Muscle of leg (tissue), 11 donors: ENCODE measurements around the gene CARMIL3. TPM values are rescaled to one million over a fixed set of nuclear protein-coding genes. Genes with fewer than 3 reads are reported as not detected.
"Not testable (repeated sequence)": the region's sequence is repeated elsewhere in the genome, so short reads cannot be mapped to it uniquely, and the experiment has no call there.

Source experiments
- DNase-seq: peaks from one replicate; pipeline ENCODE4 v3.0.0; 2013
- H3K27ac ChIP-seq: one replicate; pipeline ENCODE4 v1.5.1; 2013; ENCODE audit warnings: mild to moderate bottlenecking, low read length, control low read depth
- H3K27me3 ChIP-seq: one replicate; pipeline ENCODE4 v1.6.1; 2013; ENCODE audit warnings: low read length; ENCODE audit not compliant: control insufficient read depth, insufficient read depth
- H3K36me3 ChIP-seq: one replicate; pipeline ENCODE4 v1.6.1; 2013; ENCODE audit warnings: low read length; ENCODE audit not compliant: control insufficient read depth, insufficient read depth
- H3K4me1 ChIP-seq: one replicate; pipeline ENCODE4 v1.6.1; 2013; ENCODE audit warnings: low read length; ENCODE audit not compliant: control insufficient read depth, insufficient read depth
- H3K4me3 ChIP-seq: one replicate; pipeline ENCODE4 v1.5.1; 2013; ENCODE audit warnings: low read length, control low read depth
- H3K9me3 ChIP-seq: replicated peaks from 2 replicates; pipeline ENCODE4 v1.6.1; 2013; ENCODE audit warnings: low read depth, low read length; ENCODE audit not compliant: control insufficient read depth
- WGBS: methylation state at CpG from one replicate; pipeline ENCODE4 v1.1.5; 2013; ENCODE audit warnings: missing lambda C conversion rate; ENCODE audit not compliant: insufficient coverage; 5-methylcytosine and 5-hydroxymethylcytosine counted together
- polyA plus RNA-seq, 8 donors: library from polyadenylated mRNA; unstranded; fragments of 120-200 nt; gene quantifications; one replicate each; pipeline versions ENCODE4 v1.2.1 to v1.2.3, GENCODE V29; 2013; ENCODE audit warnings: inconsistent platforms in 1 of 8, low replicate concordance in 1 of 8; ENCODE audit not compliant: insufficient read length in 8 of 8, insufficient read depth in 1 of 8
- total RNA-seq: library from RNA; stranded (reverse); fragments of 120-200 nt; gene quantifications from one replicate; pipeline ENCODE4 v1.2.4, GENCODE V29; 2013

The CARMIL3 gene
- total and polyA plus RNA-seq, 9 donors = 0.06 to 0.54 (median 0.22) TPM

DNA sequence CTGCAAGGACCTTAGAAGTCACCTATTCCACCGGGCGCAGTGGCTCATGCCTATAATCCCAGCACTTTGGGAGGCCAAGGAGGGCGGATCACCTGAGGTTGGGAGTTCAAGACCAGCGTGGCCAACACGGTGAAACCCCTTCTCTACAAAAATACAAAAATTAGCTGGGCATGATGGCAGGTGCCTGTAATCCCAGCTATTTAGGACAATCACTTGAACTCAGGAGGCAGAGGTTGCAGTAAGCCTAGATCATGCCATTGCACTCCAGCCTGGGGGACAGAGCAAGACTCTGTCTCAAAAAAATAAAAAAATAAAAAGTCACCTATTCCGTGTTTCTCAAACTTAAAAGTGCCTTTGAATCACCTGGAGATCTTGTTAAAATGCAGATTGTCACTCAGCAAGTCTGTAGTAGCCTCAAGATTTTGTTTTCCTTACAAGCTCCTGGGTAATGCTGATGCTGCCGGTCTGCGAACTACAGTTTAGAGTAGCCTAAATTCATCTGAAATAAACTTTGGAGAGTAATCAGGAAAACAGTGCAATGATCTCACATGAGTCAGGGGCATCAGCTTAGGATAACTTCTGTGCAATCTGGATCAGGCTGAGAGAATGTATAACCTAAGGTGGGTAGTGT is 53.9 kb downstream of the CARMIL3 start:
- 90% methylated on average over 6 of the region's 8 CpGs for WGBS
- H3K9me3 ChIP-seq, H3K36me3 ChIP-seq, H3K4me3 ChIP-seq, H3K27ac ChIP-seq, H3K4me1 ChIP-seq, H3K27me3 ChIP-seq, DNase-seq: not testable (repeated sequence)

DNA sequence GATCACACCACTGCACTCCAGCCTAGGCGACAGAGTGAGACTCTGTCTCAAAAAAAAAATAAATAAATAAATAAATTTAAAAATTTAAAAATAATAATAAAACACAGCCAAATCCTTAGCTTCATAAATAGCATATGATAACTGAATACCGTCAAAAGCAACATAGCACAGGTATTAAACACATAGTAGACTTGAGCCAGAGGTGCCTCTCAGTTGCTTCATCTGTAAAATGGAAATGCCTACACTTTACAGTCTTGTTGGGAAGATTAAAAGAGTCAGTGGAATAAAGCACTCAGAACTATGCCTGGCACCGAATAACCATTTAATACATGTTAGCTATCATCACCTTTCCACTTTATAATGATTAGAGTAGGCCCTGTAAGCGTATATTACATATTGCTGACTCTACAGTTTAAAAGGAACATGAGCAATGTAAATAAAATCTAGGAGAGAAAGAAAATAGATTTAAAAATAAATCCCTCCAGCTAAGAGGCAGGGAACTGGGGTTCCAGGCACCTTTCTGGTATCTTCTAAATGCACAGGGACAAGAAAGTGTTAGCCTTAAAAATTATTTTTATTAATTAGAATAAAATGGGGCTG is 55.0 kb downstream of the CARMIL3 start:
- Histone ChIP-seq H3K9me3 (no peaks in the 10 kb centered on the region), H3K36me3 (peaks cover 7% of the 10 kb centered on the region), H3K27me3 (no peaks in the 10 kb centered on the region), H3K27ac (no peak overlapping the region), H3K4me1 (peaks cover 3% of the 10 kb centered on the region), H3K4me3 (no peak overlapping the region)
- no peak for DNase-seq
- WGBS = no CpG with 5 or more reads among the region's 4 CpGs

DNA sequence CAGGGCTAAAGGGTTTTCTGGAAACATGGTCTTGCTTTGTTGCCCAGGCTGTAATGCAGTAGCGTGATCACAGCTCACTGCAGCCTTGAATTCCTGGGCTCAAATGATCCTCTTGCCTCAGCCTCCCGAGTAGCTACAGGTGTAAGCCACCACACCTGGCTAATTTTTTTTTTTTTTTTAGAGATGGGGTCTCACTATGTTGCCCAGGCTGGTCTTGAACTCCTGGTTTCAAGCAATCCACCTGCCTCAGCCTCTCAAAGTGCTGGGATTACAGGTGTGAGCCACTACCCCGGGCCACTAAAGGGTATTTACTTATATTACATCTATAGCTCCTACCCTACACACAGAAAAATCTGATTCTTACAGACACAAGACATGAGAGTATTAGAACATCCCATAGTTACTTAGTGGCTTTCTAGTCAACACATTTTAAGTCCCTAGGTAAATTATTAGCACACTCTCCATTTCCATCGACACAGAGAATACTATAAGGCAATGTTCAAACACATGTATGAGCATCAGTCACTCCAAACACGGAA is 56.6 kb downstream of the CARMIL3 start:
- H3K9me3 ChIP-seq = no peaks in the 10 kb centered on the region
- peak overlapping the region; percentile 3 for H3K27ac ChIP-seq
- H3K36me3 ChIP-seq = peaks cover 4% of the 10 kb centered on the region
- peaks cover 4% of the 10 kb centered on the region for H3K4me1 ChIP-seq
- WGBS = 100% methylated on average over 1 of the region's 5 CpGs
- no peak overlapping the region for H3K4me3 ChIP-seq
- DNase-seq = no peak
- no peaks in the 10 kb centered on the region for H3K27me3 ChIP-seq

DNA sequence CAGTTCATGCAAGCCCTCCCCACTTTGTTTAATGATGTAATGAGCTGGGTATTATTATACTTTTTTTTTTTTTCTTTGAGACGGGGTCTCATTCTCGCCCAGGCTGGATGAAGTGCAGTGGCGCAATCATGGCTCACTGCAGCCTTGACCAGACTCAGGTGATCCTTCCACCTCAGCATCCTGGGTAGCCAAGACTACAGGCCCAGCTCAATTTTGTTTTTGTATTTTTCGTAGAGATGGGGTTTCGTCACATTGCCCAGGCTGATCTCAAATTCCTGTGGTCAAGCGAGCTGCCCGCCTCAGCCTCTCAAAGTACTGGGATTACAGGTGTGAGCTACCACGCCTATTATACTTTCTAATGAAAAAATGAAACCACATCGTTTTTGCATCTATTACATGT is 58.3 kb downstream of the CARMIL3 start:
- 87% methylated on average over 3 of the region's 9 CpGs for WGBS
- H3K27ac ChIP-seq = no peak overlapping the region

DNA sequence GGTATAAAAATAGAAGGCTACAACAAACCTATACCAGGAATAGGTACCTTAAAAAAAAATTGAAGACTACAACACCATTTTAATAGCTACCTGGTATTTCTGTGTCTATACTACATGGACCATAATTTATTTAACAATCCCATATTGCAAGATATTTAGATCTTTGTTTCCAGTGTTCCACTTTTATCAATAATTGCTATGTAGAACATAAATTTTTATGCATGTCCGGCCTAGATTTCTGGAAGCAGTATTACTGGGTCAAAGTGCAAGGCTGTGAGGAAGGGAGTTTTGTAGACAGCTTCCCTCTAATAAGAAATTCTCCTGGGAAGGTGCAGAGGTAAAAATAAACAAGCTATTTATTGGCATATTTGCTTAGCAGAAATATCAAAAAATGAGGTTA is 58.7 kb downstream of the CARMIL3 start:
- H3K36me3 ChIP-seq = no peaks in the 10 kb centered on the region
- H3K4me1 ChIP-seq = peaks cover 14% of the 10 kb centered on the region
- WGBS = no CpG with 5 or more reads among the region's 1 CpG
- no peak for DNase-seq
- no peak overlapping the region for H3K4me3 ChIP-seq
- H3K9me3 ChIP-seq = no peaks in the 10 kb centered on the region
- no peak overlapping the region for H3K27ac ChIP-seq
- H3K27me3 ChIP-seq = no peaks in the 10 kb centered on the region

More for the DNA sequence above, 58.3 kb downstream of the CARMIL3 start:
- H3K9me3 ChIP-seq = no peaks in the 10 kb centered on the region
- H3K36me3 ChIP-seq = no peaks in the 10 kb centered on the region
- DNase-seq = no peak
- peaks cover 11% of the 10 kb centered on the region for H3K4me1 ChIP-seq
- no peak overlapping the region for H3K4me3 ChIP-seq
- no peaks in the 10 kb centered on the region for H3K27me3 ChIP-seq

DNA sequence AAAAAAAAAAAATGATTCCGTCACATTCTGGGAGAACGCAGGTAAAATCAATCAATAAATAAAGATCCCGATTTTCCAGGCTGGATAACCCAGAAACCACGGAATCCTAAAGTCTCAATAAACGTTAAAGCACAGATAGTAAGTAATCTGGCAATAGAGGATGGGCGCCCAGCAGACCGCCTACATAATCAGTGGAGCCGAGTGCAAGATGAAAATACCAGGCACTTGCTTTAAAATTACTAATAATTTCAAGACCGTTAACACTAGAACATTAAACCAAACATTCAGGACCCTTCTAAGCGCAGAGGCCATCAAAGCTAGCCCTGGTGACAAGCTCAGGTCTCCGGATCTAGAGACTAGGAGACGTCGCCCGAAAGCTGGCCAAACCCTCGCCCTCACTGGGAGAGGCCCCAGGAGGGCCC is 61.6 kb downstream of the CARMIL3 start:
- Histone ChIP-seq H3K27me3 (no peaks in the 10 kb centered on the region), H3K36me3 (peaks cover 24% of the 10 kb centered on the region), H3K27ac (peak overlapping the region; percentile 99), H3K4me3 (peak overlapping the region; percentile 79), H3K9me3 (no peaks in the 10 kb centered on the region), H3K4me1 (peaks cover 23% of the 10 kb centered on the region)
- DNase-seq = no peak
- WGBS = 7% methylated on average over 8 of the region's 15 CpGs

DNA sequence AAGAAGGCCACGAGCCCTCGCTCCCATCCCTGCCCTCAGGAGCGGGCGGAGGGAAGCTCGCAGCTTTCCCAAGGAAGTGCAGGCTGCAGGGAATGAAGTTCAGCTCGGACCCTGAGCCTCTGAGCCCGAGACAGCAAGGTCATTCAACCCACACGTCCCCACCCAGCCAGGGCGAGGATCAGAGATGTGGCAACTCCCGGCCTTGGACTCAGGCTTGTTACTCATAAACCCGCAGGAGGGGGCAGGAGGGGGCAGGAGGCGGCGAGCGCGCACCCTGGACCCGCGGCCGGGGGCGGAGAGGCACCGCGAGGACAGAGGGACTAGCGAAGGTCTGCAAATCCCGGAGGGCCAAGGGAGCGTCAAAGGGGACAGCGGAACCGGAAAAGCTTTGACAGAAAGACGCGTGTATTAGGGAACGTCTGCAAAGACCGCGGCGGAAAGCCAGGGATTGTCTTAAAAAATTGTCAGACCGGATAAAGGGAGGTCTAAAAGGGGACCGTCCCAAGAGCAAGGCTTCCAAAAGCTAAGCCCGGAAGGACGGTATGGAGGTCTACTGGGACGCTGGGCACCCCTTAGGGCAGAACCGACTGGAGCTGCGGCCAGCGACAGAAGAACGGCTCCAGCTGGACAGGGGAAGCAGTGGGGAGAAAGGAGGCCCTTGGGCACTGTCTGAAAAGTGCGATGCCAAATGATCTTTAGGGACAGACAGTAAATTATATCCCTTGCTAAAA is 62.2 kb downstream of the CARMIL3 start:
- Histone ChIP-seq H3K27ac (peak overlapping the region; percentile 99), H3K27me3 (no peaks in the 10 kb centered on the region), H3K9me3 (no peaks in the 10 kb centered on the region), H3K36me3 (peaks cover 30% of the 10 kb centered on the region), H3K4me1 (peaks cover 20% of the 10 kb centered on the region), H3K4me3 (peak overlapping the region; percentile 79)
- peak; percentile 95 for DNase-seq
- WGBS = under 1% methylated on average over 41 of the region's 42 CpGs

DNA sequence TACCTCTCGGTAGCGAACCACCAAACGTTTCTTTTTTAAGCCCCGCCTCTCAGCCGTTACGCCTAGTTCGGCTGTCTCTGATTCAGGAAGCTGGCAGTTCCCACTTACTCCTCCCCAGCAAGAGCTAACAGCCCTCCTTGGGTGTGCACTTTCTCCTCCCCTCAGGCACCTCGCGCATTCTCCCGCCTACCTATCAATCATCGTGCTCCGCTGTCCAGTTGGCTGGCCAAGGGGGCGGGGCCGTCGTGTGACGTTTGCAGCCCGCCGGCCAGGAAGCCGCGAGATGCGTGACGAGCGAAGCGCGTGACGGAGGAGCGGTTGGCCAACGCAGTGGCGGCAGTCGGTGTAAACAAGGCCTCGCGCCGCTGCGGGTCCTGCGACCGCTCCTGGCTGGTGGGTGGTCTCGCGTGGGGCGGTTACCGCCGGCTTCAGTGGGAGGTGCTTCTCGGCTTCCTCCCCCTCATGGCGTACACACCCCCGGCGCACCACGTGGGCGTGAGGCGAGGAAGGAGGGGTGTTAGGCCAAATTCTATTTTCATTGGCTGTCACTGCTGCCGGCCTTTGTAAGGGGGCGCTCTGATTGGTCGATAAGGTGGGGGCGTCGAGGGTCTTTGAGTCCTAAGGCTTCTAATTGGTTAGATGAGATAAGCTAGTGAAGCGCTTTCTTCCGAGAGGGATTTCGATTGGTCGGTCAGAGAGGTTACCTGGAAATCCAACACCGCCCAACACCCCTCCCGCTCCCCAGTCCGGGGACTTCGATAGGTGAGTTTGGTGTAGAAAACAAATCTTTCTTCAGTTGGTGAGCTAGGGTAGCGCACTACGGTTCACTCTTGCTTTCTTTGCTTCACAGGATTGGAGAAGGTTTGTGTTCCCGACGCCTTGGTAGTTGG is 63.0 kb downstream of the CARMIL3 start, which contains the start of the genes DCAF11 and NRL:
TSS of gene DCAF11 (plus strand) at position 246 of the 890 bp plus-strand sequence. CDS start 818 bp downstream, outside the sequence.
TSS of gene NRL (minus strand) at position 418 of the 890 bp plus-strand sequence. CDS start 32,101 bp downstream, outside the sequence.
- Histone ChIP-seq H3K36me3 (peaks cover 38% of the 10 kb centered on the region), H3K27me3 (no peaks in the 10 kb centered on the region), H3K9me3 (no peaks in the 10 kb centered on the region), H3K4me3 (peak within 1 kb of the TSS; percentile 79), H3K27ac (peak within 1 kb of the TSS; percentile 99), H3K4me1 (peaks cover 20% of the 10 kb centered on the region)
- WGBS = 0% methylated on average over 35 of the region's 65 CpGs
- peak; percentile 100 for DNase-seq

DNA sequence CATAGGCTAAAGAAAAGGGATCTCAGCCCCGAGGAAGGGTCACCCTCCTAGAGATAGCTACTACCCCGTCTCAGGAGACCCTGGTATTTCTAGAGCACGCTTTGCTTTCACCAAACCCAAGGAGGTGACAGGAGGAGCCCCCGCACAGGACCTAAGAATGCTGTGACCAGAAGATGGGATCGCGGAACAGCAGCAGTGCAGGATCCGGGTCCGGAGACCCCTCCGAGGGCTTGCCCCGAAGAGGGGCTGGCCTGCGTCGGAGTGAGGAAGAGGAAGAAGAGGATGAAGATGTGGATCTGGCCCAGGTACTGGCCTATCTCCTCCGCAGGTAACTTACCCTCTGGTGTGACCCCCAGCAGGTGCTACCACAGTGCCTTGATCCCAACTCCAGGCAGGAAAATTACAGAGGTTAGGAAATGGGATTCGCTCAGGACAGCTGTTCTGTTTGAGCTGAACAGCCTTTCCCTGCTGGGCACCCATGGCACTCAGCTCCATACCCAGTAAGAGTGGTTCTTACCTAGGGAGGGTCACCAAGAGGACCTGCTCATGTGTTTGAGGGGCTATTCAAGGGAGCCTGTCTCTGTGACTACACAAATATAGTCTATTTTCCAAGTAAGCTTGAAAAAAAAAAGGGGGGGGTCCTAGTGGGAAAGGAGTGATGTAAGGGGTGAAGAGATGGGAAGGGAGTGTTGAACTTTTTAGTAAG is 63.8 kb downstream of the CARMIL3 start:
- Histone ChIP-seq H3K36me3 (peaks cover 43% of the 10 kb centered on the region), H3K27me3 (no peaks in the 10 kb centered on the region), H3K27ac (peak overlapping the region; percentile 99), H3K4me3 (peak overlapping the region; percentile 79), H3K9me3 (no peaks in the 10 kb centered on the region), H3K4me1 (peaks cover 20% of the 10 kb centered on the region)
- 13% methylated on average over 3 of the region's 14 CpGs for WGBS
- DNase-seq = no peak
